Keratinocyte (primary cell): Measurements from ENCODE around the gene RBM4B. TPM values are rescaled to one million over a fixed set of nuclear protein-coding genes. Genes with fewer than 3 reads are reported as not detected.

ENCODE experiments used
- DNase-seq: peaks from one replicate; pipeline ENCODE4 v3.0.0-alpha.2; 2011; ENCODE audit warnings: low read depth, missing footprints, low spot score
- FAIRE-seq: peaks from 2 replicates; lab custom pipeline; 2011; peaks lifted over from hg19 to GRCh38; lab: Jason Lieb, UNC
- H2AFZ ChIP-seq: 2 replicates; pipeline ENCODE4 v1.6.0; 2012; ENCODE audit warnings: low read length, control low read depth, inconsistent platforms; ENCODE audit not compliant: control insufficient read depth
- H3K27ac ChIP-seq: 2 replicates; pipeline ENCODE4 v1.5.1; 2011; ENCODE audit warnings: low read length; ENCODE audit not compliant: control insufficient read depth, insufficient read depth
- H3K27me3 ChIP-seq: 3 replicates; pipeline ENCODE4 v1.6.0; 2011; ENCODE audit warnings: low read length; ENCODE audit not compliant: control insufficient read depth, insufficient read depth; ENCODE audit errors: extremely low read depth
- H3K36me3 ChIP-seq, 2 experiments: 2 replicates in 1 of 2; 3 replicates in 1 of 2; pipeline ENCODE4 v1.5.1; 2011; ENCODE audit warnings: low read length in 2 of 2, mild to moderate bottlenecking in 1 of 2; ENCODE audit not compliant: control insufficient read depth in 2 of 2, insufficient read depth in 2 of 2; ENCODE audit errors: extremely low read depth in 1 of 2
- H3K4me1 ChIP-seq: 3 replicates; pipeline ENCODE4 v1.5.1; 2011; ENCODE audit warnings: low read length; ENCODE audit not compliant: control insufficient read depth, insufficient read depth; ENCODE audit errors: extremely low read depth
- H3K4me2 ChIP-seq: 3 replicates; pipeline ENCODE4 v1.6.0; 2011; ENCODE audit warnings: low read depth, low read length; ENCODE audit not compliant: control insufficient read depth, insufficient read depth; ENCODE audit errors: extremely low read depth
- H3K4me3 ChIP-seq, 3 experiments: fragments of 200-600 bp in 1 of 3; sonication (generic) in 1 of 3; 2 replicates in 2 of 3; 3 replicates in 1 of 3; pipeline ENCODE4 v1.5.1; 2011 to 2016; ENCODE audit warnings: low read length in 3 of 3, mild to moderate bottlenecking in 3 of 3, control low read depth in 2 of 3, inconsistent platforms in 1 of 3, low read depth in 1 of 3, mixed read lengths in 1 of 3, mixed run types in 1 of 3, moderate library complexity in 1 of 3; ENCODE audit not compliant: control insufficient read depth in 2 of 3, insufficient read depth in 2 of 3; ENCODE audit errors: extremely low read depth in 1 of 3
- H3K79me2 ChIP-seq: 2 replicates; pipeline ENCODE4 v1.6.0; 2012; ENCODE audit warnings: low read length; ENCODE audit not compliant: control insufficient read depth, insufficient read depth
- H3K9ac ChIP-seq: 3 replicates; pipeline ENCODE4 v1.6.0; 2011; ENCODE audit warnings: low read length; ENCODE audit not compliant: control insufficient read depth, insufficient read depth; ENCODE audit errors: extremely low read depth
- H3K9me1 ChIP-seq: 3 replicates; pipeline ENCODE4 v1.6.0; 2011; ENCODE audit warnings: low read length; ENCODE audit not compliant: control insufficient read depth, insufficient read depth; ENCODE audit errors: extremely low read depth
- H3K9me3 ChIP-seq: 2 replicates; pipeline ENCODE4 v1.5.1; 2012; ENCODE audit warnings: low read depth, low read length; ENCODE audit not compliant: control insufficient read depth
- H4K20me1 ChIP-seq: 3 replicates; pipeline ENCODE4 v1.6.0; 2011; ENCODE audit warnings: low read length; ENCODE audit not compliant: control insufficient read depth, insufficient read depth; ENCODE audit errors: extremely low read depth
- EZH2 ChIP-seq: IDR thresholded peaks from one replicate; pipeline ENCODE4 v1.6.1; 2012; ENCODE audit warnings: inconsistent platforms, mild to moderate bottlenecking, low read length, moderate library complexity
- dilution Hi-C: fragments of 300-500 bp; cut with MboI; formaldehyde crosslinking; loops from one replicate; pipeline ENCODE4 v1.7.0; 2020; ENCODE audit warnings: low sequenced_read_pairs; ENCODE audit not compliant: extremely low pct_ligation_motif_present
- polyA plus RNA-seq, 5 experiments: library from polyadenylated mRNA; depleted of rRNA in 3 of 5; stranded (reverse) in 3 of 5; stranded (forward) in 1 of 5; unstranded in 1 of 5; fragments of >200 nt; gene quantifications; 1 replicate in 1 of 5; 2 replicates in 3 of 5; 3 replicates in 1 of 5; pipeline versions ENCODE4 v1.2.1 to v1.2.3, GENCODE V29; 2011 to 2012; ENCODE audit warnings: missing spikeins in 2 of 5, low read depth in 1 of 5, low replicate concordance in 1 of 5
- TF ChIP-seq, protein P1 (sequence below), 3 experiments: IDR thresholded peaks in 1 of 3; conservative IDR thresholded peaks in 1 of 3; optimal IDR thresholded peaks in 1 of 3; 2 replicates in 2 of 3; 3 replicates in 1 of 3; pipeline versions ENCODE3 to v1.5.1; 2011; ENCODE audit warnings: low read length in 3 of 3, mild to moderate bottlenecking in 3 of 3, moderate library complexity in 2 of 3, control low read depth in 1 of 3, inconsistent platforms in 1 of 3; ENCODE audit not compliant: insufficient read depth in 2 of 3; ENCODE audit errors: extremely low read depth in 1 of 3

The RBM4B gene
- polyA plus RNA-seq, 1 donor (not counting 4 experiments of a cell fraction or from before 2014, with no cell fraction given): 20.9 TPM

DNA sequence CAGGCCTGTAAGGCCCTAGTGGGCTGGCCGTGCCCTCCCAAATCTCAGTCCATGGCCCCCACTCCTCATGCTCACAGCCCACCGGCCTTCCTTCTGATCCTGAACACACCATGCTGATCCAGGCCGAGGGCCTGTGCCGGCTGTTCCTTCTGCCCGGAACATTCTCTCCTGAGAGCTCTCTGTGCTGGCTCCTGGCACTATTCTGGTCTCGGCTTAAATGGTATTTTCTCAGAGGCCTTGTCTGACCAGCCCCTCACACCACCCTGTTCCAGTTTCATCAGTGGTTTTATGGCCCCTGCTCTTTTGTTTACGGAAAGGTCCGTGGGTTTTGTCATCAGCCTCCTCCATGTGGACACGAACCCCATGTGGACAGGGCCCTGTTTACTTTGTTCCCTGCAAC is 29.3 kb upstream of the RBM4B start:
- H3K9ac ChIP-seq: no peak overlapping the region
- peaks cover 3% of the 10 kb centered on the region for H3K9me1 ChIP-seq
- no peaks in the 10 kb centered on the region for H3K9me3 ChIP-seq
- H3K36me3 ChIP-seq: peaks cover 5 to 17% of the 10 kb centered on the region in 2 experiments
- no peaks in the 10 kb centered on the region for H3K79me2 ChIP-seq
- no peak overlapping the region for H3K4me2 ChIP-seq
- no peaks in the 10 kb centered on the region for H4K20me1 ChIP-seq
- TF ChIP-seq, protein P1, sequence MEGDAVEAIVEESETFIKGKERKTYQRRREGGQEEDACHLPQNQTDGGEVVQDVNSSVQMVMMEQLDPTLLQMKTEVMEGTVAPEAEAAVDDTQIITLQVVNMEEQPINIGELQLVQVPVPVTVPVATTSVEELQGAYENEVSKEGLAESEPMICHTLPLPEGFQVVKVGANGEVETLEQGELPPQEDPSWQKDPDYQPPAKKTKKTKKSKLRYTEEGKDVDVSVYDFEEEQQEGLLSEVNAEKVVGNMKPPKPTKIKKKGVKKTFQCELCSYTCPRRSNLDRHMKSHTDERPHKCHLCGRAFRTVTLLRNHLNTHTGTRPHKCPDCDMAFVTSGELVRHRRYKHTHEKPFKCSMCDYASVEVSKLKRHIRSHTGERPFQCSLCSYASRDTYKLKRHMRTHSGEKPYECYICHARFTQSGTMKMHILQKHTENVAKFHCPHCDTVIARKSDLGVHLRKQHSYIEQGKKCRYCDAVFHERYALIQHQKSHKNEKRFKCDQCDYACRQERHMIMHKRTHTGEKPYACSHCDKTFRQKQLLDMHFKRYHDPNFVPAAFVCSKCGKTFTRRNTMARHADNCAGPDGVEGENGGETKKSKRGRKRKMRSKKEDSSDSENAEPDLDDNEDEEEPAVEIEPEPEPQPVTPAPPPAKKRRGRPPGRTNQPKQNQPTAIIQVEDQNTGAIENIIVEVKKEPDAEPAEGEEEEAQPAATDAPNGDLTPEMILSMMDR (optimal IDR thresholded peaks at IDR 0.05 in 1 of 3, IDR thresholded peaks at IDR 0.05 in 1 of 3, conservative IDR thresholded peaks at IDR 0.05 in 1 of 3; ENCODE audit: extremely low read depth in 1 of 3, insufficient read depth in 2 of 3, low read length in 3 of 3): no peak
- TF ChIP-seq EZH2: no peak
- no peak for DNase-seq
- H3K4me3 ChIP-seq: no peak overlapping the region
- H3K27ac ChIP-seq: no peak overlapping the region
- no peak for FAIRE-seq
- dilution Hi-C loops: no loop called here
- H3K27me3 ChIP-seq: no peaks in the 10 kb centered on the region
- no peak overlapping the region for H2AFZ ChIP-seq
- peaks cover 22% of the 10 kb centered on the region for H3K4me1 ChIP-seq

DNA sequence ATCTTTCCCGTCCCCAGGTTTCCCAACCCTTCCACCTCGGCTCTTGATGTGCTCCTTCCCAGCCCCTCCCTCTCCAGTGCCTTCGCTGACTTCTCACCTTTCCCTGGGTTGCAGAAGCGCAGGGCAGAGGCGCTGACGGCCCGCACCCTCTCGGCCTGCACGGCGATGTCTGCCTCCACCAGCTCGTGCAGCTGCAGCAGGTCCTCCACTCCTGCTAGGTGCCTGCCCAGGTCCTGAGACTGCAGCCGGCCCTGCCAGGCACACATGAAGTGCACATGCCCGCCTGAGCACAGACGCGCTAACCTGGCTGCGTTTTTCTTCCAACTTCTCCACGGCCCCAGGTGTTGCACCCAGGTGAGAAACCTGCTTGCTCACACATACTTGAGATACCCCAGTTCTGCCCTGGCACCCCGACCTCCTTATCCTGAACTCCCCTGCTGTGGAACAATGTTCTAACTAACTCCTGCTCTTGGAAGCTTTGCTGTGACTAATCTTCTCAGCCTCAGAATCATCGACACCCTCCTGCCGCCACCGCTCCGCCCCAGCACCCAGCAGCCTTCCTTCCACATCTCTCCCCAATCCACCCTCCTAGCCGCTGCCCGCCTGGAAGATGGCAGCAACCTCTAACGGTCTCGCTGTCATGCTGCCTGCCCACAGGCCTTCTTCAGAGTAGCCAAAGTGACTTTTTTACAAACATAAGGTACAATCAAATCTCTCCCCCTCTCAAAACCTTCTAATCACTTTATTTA is 28.1 kb upstream of the RBM4B start:
- H2AFZ ChIP-seq: no peak overlapping the region
- no peaks in the 10 kb centered on the region for H3K27me3 ChIP-seq
- DNase-seq (no peak), FAIRE-seq (no peak)
- no peak overlapping the region for H3K27ac ChIP-seq
- no peak overlapping the region for H3K4me3 ChIP-seq
- H3K9me1 ChIP-seq: peaks cover 3% of the 10 kb centered on the region
- H3K79me2 ChIP-seq: no peaks in the 10 kb centered on the region
- TF ChIP-seq EZH2: no peak
- TF ChIP-seq, protein P1 (optimal IDR thresholded peaks at IDR 0.05 in 1 of 3, IDR thresholded peaks at IDR 0.05 in 1 of 3, conservative IDR thresholded peaks at IDR 0.05 in 1 of 3; ENCODE audit: extremely low read depth in 1 of 3, insufficient read depth in 2 of 3, low read length in 3 of 3): no peak
- H3K9me3 ChIP-seq: no peaks in the 10 kb centered on the region
- no peaks in the 10 kb centered on the region for H4K20me1 ChIP-seq
- no peak overlapping the region for H3K4me2 ChIP-seq
- dilution Hi-C loops: no loop called here
- no peak overlapping the region for H3K9ac ChIP-seq
- peaks cover 22% of the 10 kb centered on the region for H3K4me1 ChIP-seq
- H3K36me3 ChIP-seq: peaks cover 15 to 22% of the 10 kb centered on the region in 2 experiments
